Epithelial cell of esophagus (primary cell): ENCODE results near the gene MED15.
A peak's percentile ranks its signal among the peaks of the same experiment; 100 is the strongest.

Source experiments
- DNase-seq: peaks from one replicate; pipeline ENCODE4 v3.0.0; 2010; ENCODE audit warnings: low read depth
- H3K4me3 ChIP-seq: 2 replicates; pipeline ENCODE4 v1.5.1; 2011; ENCODE audit warnings: mild to moderate bottlenecking, low read length, control low read depth
- TF ChIP-seq, protein P1 (sequence below): IDR thresholded peaks from 2 replicates; pipeline ENCODE4 v1.5.1; 2011; ENCODE audit warnings: low read depth, mild to moderate bottlenecking, low read length, control low read depth, inconsistent platforms; ENCODE audit not compliant: insufficient read depth; ENCODE audit errors: missing control alignments

MED15 gene

DNA sequence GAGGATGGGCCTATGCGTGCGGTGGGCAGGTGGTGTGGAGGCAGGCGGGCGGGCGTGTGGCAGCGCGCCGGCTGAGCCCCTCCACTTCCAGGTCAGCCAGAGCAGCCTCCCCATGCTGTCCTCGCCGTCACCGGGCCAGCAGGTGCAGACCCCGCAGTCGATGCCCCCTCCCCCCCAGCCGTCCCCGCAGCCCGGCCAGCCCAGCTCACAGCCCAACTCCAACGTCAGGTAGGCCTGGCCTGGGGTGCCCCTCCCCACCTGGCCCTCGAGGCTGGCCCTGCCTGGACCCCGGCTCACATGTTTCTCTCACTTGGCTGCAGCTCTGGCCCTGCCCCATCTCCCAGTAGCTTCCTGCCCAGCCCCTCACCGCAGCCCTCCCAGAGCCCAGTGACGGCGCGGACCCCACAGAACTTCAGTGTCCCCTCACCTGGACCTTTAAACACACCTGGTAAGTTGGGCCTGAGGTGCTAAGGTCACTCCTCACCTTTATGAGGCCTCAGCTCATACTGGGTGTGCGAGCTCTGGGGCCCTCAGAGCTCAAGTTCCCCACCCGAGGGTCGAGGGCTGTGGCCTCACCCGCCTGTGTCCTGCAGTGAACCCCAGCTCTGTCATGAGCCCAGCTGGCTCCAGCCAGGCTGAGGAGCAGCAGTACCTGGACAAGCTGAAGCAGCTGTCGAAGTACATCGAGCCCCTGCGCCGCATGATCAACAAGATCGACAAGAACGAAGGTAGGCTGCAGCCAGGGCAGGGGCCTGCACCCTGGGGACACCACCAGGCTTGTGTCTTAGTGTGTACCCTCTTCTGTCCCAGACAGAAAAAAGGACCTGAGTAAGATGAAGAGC, 75.3 kb downstream of the MED15 start:
- TF ChIP-seq, protein P1, sequence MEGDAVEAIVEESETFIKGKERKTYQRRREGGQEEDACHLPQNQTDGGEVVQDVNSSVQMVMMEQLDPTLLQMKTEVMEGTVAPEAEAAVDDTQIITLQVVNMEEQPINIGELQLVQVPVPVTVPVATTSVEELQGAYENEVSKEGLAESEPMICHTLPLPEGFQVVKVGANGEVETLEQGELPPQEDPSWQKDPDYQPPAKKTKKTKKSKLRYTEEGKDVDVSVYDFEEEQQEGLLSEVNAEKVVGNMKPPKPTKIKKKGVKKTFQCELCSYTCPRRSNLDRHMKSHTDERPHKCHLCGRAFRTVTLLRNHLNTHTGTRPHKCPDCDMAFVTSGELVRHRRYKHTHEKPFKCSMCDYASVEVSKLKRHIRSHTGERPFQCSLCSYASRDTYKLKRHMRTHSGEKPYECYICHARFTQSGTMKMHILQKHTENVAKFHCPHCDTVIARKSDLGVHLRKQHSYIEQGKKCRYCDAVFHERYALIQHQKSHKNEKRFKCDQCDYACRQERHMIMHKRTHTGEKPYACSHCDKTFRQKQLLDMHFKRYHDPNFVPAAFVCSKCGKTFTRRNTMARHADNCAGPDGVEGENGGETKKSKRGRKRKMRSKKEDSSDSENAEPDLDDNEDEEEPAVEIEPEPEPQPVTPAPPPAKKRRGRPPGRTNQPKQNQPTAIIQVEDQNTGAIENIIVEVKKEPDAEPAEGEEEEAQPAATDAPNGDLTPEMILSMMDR, result no peak
- no peak overlapping the region for H3K4me3 ChIP-seq
- DNase-seq, result no peak

DNA sequence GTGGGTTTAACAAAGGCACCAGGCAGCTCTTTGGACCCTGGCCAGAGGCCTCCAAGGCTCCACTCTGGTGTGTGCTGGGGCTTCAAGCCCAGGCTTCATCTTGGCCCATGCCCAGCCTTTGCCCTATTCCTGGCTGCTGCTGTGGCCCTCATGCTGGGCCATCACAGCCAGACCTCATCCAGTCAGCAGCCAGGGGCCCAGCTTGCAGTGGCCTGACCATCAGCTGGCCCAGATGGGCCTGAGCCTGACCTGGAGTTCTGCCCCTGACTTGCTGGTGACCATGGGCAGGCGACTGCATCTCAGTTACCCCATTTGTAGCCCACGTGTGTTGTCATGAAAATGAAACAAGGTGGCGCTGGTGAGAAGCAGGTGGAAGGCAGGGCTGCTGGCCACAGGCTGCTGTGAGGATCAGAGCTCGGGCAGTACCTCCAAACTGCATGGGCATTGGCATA, 76.1 kb downstream of the MED15 start:
- TF ChIP-seq, protein P1, result peak; percentile 35
- DNase-seq, result no peak
- no peak overlapping the region for H3K4me3 ChIP-seq

DNA sequence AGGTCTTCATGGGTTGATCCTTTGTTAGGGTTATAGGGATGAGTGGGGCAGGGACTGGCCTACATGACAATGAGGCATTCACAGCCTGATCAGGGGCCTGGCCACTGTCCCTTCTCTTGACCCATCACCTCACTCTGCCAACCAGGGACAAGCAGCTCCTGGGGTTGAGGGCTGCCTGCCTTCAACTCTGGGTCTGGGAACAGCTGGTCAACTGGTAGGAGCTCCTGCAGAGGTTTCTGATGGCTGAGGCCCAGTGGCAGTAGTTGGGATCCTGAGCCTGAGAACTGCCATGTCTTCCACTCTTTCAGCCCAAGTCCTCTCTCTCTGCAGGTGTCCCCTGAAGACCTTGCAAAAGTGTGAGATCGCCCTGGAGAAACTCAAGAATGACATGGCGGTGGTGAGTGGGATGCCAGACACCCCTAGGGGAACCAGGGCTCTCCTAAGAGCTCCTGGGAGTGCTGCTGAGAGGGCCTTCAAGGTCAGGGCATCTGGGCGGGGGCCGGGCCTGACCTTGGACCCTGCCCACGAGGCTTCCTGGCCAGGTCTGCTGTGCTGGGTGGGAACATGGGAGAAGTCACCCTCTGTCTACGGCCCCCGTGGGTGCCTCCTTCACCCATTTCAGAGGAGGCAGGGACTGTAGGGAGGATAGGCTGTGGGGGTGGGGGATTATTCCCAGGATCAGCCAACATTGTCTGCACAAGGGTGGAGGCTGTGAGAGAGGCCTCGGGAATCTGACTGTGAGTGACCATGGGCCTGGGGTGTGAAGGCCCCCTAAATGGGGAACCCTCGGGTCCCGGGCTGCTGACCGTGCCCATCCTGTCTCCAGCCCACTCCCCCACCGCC, 76.8 kb downstream of the MED15 start:
- TF ChIP-seq, protein P1, result no peak
- no peak overlapping the region for H3K4me3 ChIP-seq
- DNase-seq, result no peak

DNA sequence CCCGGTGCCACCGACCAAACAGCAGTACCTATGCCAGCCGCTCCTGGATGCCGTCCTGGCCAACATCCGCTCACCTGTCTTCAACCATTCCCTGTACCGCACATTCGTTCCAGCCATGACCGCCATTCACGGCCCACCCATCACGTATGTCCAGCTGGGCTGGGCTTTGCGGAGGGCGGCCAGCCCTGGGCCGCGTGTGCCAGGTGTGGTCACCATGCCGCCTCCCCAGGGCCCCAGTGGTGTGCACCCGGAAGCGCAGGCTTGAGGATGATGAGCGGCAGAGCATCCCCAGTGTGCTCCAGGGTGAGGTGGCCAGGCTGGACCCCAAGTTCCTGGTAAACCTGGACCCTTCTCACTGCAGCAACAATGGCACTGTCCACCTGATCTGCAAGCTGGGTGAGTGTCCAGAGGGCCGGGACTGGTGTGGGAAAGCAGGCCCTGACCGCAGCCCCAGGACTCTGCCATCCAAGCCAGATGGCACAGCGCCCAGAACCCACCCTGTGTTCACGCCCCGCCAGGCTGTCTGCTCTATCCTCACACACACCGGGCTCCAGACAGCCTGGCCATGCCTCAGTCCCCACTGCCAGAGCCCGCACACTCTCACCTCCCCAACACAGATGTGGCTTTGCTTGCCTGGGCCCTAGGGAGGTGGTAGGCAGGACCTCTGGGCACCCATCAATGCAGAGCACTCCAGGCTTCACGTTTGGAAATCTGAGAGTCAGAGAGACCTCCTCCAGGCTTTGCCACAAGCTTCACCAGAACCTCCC, 77.6 kb downstream of the MED15 start:
- H3K4me3 ChIP-seq, result no peak overlapping the region
- DNase-seq, result no peak
- TF ChIP-seq, protein P1, result no peak

DNA sequence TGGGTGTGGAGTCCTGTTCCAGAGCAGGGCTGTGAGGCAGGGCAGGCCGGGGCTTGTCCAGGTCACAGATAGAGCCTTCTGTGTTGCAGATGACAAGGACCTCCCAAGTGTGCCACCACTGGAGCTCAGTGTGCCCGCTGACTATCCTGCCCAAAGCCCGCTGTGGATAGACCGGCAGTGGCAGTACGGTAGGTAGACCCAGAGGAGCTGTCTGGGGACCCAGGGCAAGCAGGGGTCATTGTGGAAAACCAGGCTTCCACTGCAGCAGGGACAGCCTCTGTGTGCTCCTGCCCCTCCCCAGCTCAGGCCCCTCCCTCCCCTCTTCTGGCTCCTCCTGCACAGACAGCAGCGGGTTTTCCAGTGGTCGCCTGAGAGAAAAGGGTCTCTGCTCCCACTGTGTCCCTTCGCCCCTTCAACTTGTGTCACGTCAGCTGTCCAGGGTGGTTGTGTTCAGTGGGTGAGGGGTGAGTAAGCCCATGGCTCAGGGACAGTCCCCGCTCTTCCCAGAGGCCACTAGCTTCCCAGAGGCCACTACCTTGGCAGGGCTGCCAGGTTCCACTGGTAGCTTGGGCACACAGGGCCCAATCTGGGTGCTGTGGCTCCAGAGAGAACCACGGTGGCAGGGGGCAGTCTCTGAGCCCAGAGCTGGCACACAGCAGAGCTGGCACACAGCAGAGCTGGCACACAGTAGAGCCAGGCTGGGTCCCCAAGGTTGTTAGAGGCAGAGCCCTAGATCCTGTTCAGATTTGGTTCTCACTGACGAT, 78.4 kb downstream of the MED15 start:
- TF ChIP-seq, protein P1, result no peak
- peak; percentile 38 for DNase-seq
- H3K4me3 ChIP-seq, result no peak overlapping the region

DNA sequence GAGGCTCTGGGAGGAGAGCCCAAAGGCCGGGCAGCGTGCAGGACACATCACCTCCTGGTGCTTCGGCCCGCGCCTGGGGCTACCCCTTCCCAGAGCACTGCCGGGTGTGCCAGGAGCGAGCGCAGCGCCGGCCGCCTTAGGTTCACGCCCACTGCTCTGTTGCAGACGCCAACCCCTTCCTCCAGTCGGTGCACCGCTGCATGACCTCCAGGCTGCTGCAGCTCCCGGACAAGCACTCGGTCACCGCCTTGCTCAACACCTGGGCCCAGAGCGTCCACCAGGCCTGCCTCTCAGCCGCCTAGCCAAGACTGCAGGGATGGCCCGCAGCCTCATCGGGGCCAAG, 79.0 kb downstream of the MED15 start:
- TF ChIP-seq, protein P1, result no peak
- DNase-seq, result no peak
- no peak overlapping the region for H3K4me3 ChIP-seq
